Measurements from ENCODE around the gene PDCD6IP. TPM values are rescaled to one million over a fixed set of nuclear protein-coding genes. Genes with fewer than 3 reads are reported as not detected.
"Not testable (repeated sequence)": the region's sequence is repeated elsewhere in the genome, so short reads cannot be mapped to it uniquely, and the experiment has no call there.

Gene PDCD6IP, protein sequence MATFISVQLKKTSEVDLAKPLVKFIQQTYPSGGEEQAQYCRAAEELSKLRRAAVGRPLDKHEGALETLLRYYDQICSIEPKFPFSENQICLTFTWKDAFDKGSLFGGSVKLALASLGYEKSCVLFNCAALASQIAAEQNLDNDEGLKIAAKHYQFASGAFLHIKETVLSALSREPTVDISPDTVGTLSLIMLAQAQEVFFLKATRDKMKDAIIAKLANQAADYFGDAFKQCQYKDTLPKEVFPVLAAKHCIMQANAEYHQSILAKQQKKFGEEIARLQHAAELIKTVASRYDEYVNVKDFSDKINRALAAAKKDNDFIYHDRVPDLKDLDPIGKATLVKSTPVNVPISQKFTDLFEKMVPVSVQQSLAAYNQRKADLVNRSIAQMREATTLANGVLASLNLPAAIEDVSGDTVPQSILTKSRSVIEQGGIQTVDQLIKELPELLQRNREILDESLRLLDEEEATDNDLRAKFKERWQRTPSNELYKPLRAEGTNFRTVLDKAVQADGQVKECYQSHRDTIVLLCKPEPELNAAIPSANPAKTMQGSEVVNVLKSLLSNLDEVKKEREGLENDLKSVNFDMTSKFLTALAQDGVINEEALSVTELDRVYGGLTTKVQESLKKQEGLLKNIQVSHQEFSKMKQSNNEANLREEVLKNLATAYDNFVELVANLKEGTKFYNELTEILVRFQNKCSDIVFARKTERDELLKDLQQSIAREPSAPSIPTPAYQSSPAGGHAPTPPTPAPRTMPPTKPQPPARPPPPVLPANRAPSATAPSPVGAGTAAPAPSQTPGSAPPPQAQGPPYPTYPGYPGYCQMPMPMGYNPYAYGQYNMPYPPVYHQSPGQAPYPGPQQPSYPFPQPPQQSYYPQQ
- polyA plus RNA-seq (2011; rRNA removed), result 136 and 164 TPM in 2 replicates
- 75.7 and 124 TPM in 2 replicates for polyA minus RNA-seq (2011; rRNA and poly(A)+ RNA removed)

DNA sequence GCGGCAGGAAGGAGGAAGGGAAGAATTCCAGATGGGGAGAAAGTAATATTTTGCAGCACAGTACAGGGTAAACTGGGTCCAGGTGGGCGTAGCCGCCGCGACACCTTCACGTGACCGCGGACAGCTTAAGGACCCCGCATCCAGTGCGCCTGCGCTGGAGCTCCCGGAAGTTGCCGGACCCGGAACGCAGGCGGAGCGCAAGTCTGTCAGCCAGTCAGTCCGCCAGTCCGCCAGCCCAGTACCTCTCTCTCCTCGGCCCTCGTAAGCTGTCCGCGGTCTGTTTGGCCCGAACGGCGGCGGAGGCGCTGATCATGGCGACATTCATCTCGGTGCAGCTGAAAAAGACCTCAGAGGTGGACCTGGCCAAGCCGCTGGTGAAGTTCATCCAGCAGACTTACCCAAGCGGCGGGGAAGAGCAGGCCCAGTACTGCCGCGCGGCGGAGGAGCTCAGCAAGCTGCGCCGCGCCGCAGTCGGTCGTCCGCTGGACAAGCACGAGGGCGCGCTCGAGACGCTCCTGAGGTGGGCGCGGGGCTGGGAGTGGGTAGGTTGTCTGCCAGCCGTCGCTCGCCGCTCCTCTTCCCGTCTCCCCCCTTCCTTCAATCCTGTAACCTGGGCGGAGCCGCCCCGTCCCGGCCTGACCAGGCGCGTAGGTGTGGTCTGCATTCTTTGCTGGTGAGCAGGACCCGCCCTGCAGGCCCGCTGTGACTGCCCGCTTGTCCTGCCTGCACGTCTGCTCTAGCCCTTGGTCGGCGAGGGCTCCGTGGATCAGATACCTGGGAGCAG, at the start of gene PDCD6IP:
Gene PDCD6IP (plus strand): TSS at position 213 of the 784 bp plus-strand sequence. CDS start 99 bp downstream, at position 312.
- CTCF ChIA-PET, result interaction anchor here (1.1 to 2.5 kb wide), 5 partner anchors 12 to 162 kb away, joined by 3 to 10 read pairs (median 6); no protein-coding TSS in a partner anchor
- Histone ChIP-seq H3K36me3 (ENCODE audit: control insufficient read depth, insufficient read depth, low read length) (no peaks in the 10 kb centered on the region), H3K4me3 (ENCODE audit: low read depth, low read length) (peak within 1 kb of the TSS; percentile 85), H3K27me3 (ENCODE audit: control insufficient read depth, insufficient read depth, low read length) (no peaks in the 10 kb centered on the region)
- TF ChIP-seq, protein P1, sequence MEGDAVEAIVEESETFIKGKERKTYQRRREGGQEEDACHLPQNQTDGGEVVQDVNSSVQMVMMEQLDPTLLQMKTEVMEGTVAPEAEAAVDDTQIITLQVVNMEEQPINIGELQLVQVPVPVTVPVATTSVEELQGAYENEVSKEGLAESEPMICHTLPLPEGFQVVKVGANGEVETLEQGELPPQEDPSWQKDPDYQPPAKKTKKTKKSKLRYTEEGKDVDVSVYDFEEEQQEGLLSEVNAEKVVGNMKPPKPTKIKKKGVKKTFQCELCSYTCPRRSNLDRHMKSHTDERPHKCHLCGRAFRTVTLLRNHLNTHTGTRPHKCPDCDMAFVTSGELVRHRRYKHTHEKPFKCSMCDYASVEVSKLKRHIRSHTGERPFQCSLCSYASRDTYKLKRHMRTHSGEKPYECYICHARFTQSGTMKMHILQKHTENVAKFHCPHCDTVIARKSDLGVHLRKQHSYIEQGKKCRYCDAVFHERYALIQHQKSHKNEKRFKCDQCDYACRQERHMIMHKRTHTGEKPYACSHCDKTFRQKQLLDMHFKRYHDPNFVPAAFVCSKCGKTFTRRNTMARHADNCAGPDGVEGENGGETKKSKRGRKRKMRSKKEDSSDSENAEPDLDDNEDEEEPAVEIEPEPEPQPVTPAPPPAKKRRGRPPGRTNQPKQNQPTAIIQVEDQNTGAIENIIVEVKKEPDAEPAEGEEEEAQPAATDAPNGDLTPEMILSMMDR (IDR thresholded peaks at IDR 0.05; ENCODE audit: insufficient read depth, low read depth, low read length), result no peak; the same call in 1 of the 2 replicates
- peak; percentile 59 for DNase-seq (ENCODE audit: low read depth)
- POLR2A ChIA-PET, result interaction anchor here (0.5 to 0.6 kb wide), 3 partner anchors 12 to 23 kb away, joined by 3 to 4 read pairs (median 3); no protein-coding TSS in a partner anchor

DNA sequence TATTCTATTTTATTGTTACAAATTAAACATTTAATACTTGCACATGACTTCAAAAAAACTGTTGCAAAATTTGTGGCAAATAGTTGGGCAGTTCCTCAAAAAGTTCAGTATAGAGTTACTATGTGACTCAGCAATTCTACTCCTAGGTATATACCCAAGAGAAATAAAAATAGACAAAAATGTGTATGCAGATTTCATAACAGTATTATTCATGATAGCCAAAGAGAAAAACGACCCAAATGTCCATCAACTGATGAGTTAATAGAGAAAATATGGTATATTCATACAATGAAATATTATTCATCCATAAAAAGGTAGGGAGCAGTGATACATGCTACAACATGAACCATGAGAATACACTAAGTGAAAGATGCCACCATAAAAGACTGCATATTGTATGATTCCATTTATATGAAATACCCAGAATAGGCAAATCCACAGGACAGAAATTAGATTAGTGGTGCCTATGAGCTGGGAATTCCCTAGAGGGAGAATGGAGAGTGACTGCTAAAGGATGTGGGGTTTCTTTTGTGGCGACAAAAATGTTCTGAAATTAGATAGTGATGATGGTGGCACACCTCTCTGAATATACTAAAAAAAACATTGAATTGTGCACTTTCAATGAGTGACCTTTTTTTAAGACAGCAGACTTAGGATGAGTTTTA, 48.8 kb upstream of the PDCD6IP start:
- DNase-seq (ENCODE audit: low read depth), result peak; percentile 13
- TF ChIP-seq, protein P1 (IDR thresholded peaks at IDR 0.05; ENCODE audit: insufficient read depth, low read depth, low read length), result no peak
- Histone ChIP-seq H3K4me3 (ENCODE audit: low read depth, low read length) (no peak overlapping the region), H3K27me3 (ENCODE audit: control insufficient read depth, insufficient read depth, low read length) (no peaks in the 10 kb centered on the region), H3K36me3 (ENCODE audit: control insufficient read depth, insufficient read depth, low read length) (no peaks in the 10 kb centered on the region)
- POLR2A ChIA-PET, result no interaction called here
- CTCF ChIA-PET, result interaction anchor here (1.9 to 2.0 kb wide), 2 partner anchors 11 to 26 kb away, joined by 4 to 6 read pairs; no protein-coding TSS in a partner anchor

DNA sequence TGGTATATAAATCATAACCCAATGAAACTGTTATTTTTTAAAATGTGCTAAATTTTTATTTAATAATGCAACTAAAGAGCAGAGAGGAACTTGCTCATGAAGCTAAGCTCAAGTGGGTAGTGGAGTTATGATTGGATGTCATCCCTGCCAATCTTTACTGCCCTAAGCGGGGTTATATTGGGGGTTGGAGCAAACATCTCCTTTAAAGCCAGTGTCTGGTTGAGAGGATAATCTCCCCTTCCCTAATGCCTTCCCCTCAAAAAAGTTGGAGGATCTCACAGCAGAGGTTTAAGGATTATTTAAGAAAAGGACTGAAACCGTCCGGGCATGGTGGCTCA, 48.2 kb upstream of the PDCD6IP start:
- ChIA-PET CTCF (interaction anchor here (0.6 to 1.9 kb wide), 2 partner anchors 26 to 51 kb away, joined by 3 to 4 read pairs; no protein-coding TSS in a partner anchor), POLR2A (no interaction called here)
- no peak for DNase-seq (ENCODE audit: low read depth)
- TF ChIP-seq, protein P1 (IDR thresholded peaks at IDR 0.05; ENCODE audit: insufficient read depth, low read depth, low read length), result no peak
- Histone ChIP-seq H3K36me3 (ENCODE audit: control insufficient read depth, insufficient read depth, low read length) (no peaks in the 10 kb centered on the region), H3K27me3 (ENCODE audit: control insufficient read depth, insufficient read depth, low read length) (no peaks in the 10 kb centered on the region), H3K4me3 (ENCODE audit: low read depth, low read length) (no peak overlapping the region)

DNA sequence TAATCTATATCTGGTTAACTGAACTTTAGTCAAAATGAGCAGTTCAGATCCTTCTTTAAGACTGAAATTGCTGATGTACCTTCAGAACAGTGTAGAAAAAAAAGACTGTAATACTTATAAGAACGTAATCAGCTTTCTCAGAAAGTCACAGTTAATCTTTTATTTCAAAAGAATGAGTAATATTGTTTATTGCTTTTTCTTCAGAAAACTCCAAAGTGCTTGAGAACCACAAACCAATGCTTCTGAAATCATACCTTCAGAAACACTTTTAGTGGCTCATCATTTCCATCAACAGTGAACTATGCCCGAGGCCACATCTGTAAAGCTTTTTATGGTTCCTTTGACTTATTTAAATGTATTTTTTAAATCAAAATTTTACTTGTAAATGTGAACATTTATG, 47.1 kb upstream of the PDCD6IP start:
- Histone ChIP-seq H3K36me3 (ENCODE audit: control insufficient read depth, insufficient read depth, low read length) (no peaks in the 10 kb centered on the region), H3K27me3 (ENCODE audit: control insufficient read depth, insufficient read depth, low read length) (no peaks in the 10 kb centered on the region), H3K4me3 (ENCODE audit: low read depth, low read length) (no peak overlapping the region)
- no peak for DNase-seq (ENCODE audit: low read depth)
- CTCF ChIA-PET, result interaction anchor here (0.7 to 1.9 kb wide), 3 partner anchors 24 to 1435 kb away, joined by 3 to 7 read pairs (median 4); no protein-coding TSS in a partner anchor
- POLR2A ChIA-PET, result no interaction called here
- TF ChIP-seq, protein P1 (IDR thresholded peaks at IDR 0.05; ENCODE audit: insufficient read depth, low read depth, low read length), result no peak

DNA sequence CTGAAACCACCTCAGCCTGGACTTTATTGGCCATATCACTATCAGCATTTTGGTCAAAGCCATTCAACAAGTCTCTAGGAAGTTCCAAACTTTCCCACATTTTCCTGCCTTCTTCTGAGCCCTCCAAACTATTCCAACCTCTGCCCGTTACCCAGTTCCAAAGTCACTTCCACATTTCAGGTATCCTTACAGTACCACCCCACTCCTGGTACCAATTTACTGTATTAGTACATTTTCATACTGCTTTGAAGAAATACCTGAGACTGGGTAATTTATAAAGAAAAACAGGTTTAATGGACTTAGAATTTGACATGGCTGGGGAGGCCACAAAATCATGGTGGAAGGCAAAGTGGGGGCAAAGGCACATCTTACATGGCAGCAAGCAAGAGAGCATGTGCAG, 44.0 kb upstream of the PDCD6IP start:
- H3K4me3 ChIP-seq (ENCODE audit: low read depth, low read length); DNase-seq (ENCODE audit: low read depth); H3K27me3 ChIP-seq (ENCODE audit: control insufficient read depth, insufficient read depth, low read length); CTCF ChIA-PET; H3K36me3 ChIP-seq (ENCODE audit: control insufficient read depth, insufficient read depth, low read length); POLR2A ChIA-PET: not testable (repeated sequence)
